Ascending aorta (tissue), 2 donors: ENCODE data around the gene EVC. TPM values are rescaled to one million over a fixed set of nuclear protein-coding genes. Genes with fewer than 3 reads are reported as not detected.

Experiments
- DNase-seq, 2 donors: peaks; one replicate each; pipeline ENCODE4 v3.0.0-alpha.2; 2019; ENCODE audit warnings: low spot score in 2 of 2
- H3K27ac ChIP-seq, 2 donors: fragments of 200-600 bp; sonication (generic); one replicate each; pipeline ENCODE4 v1.5.1; 2016 to 2017; ENCODE audit warnings: mild to moderate bottlenecking in 1 of 2
- H3K27me3 ChIP-seq: fragments of 200-600 bp; sonication (generic); one replicate; pipeline ENCODE4 v1.5.1; 2017
- H3K36me3 ChIP-seq, 2 donors: fragments of 200-600 bp; sonication (generic); one replicate each; pipeline ENCODE4 v1.5.1; 2016
- H3K4me1 ChIP-seq, 2 donors: fragments of 200-600 bp; sonication (generic); one replicate each; pipeline ENCODE4 v1.5.1; 2016 to 2017; ENCODE audit warnings: mild to moderate bottlenecking in 1 of 2
- H3K4me3 ChIP-seq, 2 donors: fragments of 200-600 bp; sonication (generic); one replicate each; pipeline ENCODE4 v1.5.1; 2016 to 2017; ENCODE audit warnings: mild to moderate bottlenecking in 1 of 2
- H3K9me3 ChIP-seq, 2 donors: fragments of 200-600 bp; sonication (generic); one replicate each; pipeline ENCODE4 v1.5.1; 2016
- intact Hi-C: fragments of 100-400 bp; cut with DNase I; formaldehyde crosslinking; loops from one replicate; pipeline ENCODE4 v1.15.1; 2023
- total RNA-seq: library from RNA; depleted of rRNA; stranded (reverse); fragments of >200 nt; gene quantifications from one replicate; pipeline ENCODE4 v1.1.0, GENCODE V29; 2016
- TF ChIP-seq, protein P1 (sequence below), 3 experiments: fragments of 200-600 bp in 2 of 3; fragments of 450-650 bp in 1 of 3; sonication (generic) in 2 of 3; IDR thresholded peaks; one replicate each; pipeline ENCODE4 v1.5.1; 2016 to 2019; ENCODE audit warnings: antibody characterized with exemption in 3 of 3, mild to moderate bottlenecking in 1 of 3, moderate library complexity in 1 of 3

The EVC gene
- total RNA-seq, 1 donor from 2014 or later, result 39.3 TPM

DNA sequence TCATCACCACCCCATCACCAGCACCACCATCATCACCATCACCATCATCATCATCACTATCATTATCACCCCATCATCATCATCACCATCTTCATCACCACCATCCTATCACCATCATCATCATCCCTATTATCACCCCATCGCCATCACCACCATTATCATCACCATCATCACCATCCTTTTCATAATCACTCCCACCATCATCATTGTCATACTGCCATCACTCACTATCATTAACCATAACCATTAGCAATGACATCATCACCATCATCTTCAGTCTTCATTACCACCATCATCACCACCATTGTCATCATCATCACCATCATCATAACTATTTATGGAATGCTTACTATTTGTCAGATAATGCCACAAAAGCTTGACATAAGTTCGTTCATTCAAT, 146.2 kb downstream of the EVC start:
- Histone ChIP-seq H3K27ac (no peak overlapping the region), H3K36me3 (no peaks in the 10 kb centered on the region), H3K4me1 (no peaks in the 10 kb centered on the region), H3K4me3 (no peak overlapping the region), H3K27me3 (no peaks in the 10 kb centered on the region), H3K9me3 (no peaks in the 10 kb centered on the region)
- TF ChIP-seq, protein P1, sequence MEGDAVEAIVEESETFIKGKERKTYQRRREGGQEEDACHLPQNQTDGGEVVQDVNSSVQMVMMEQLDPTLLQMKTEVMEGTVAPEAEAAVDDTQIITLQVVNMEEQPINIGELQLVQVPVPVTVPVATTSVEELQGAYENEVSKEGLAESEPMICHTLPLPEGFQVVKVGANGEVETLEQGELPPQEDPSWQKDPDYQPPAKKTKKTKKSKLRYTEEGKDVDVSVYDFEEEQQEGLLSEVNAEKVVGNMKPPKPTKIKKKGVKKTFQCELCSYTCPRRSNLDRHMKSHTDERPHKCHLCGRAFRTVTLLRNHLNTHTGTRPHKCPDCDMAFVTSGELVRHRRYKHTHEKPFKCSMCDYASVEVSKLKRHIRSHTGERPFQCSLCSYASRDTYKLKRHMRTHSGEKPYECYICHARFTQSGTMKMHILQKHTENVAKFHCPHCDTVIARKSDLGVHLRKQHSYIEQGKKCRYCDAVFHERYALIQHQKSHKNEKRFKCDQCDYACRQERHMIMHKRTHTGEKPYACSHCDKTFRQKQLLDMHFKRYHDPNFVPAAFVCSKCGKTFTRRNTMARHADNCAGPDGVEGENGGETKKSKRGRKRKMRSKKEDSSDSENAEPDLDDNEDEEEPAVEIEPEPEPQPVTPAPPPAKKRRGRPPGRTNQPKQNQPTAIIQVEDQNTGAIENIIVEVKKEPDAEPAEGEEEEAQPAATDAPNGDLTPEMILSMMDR (IDR thresholded peaks at IDR 0.05), result no peak
- intact Hi-C loops, result no loop called here
- DNase-seq, result no peak

DNA sequence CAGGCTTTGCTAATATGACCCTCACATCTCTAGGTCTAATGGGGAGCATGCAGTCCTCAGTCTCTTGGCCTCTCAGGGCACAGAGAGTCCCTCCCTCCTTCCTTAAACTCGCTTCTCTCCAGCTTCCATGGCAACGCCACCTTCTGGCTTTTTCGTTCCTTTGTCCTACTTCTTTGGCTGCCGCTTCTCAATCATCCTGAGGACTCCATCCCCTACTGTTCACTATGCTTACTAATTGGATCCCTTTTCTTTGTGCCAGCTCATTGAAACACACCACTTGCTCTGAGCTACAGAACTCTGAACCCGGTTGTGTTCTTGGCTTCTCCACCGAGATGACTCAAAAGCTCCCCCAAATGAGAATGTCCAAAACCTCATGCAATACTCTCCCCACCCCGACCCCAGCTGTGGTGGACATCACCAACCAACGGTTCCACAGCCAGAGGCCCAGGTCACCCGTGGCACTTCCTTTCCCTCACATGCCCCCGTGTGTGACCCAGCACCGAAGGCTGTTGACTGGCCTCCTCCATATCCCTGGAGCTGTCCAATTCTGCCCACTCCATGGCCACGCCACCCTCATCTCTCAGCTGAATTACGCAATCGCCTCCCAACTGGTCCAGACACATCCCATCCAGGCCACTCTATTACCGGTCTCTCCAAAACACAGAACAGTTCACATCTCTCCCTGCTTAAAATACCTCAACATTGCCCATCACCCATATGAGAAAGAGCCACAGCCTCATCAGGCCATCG, 147.2 kb downstream of the EVC start:
- Histone ChIP-seq H3K27ac (no peak overlapping the region), H3K4me1 (no peaks in the 10 kb centered on the region), H3K27me3 (no peaks in the 10 kb centered on the region), H3K36me3 (no peaks in the 10 kb centered on the region), H3K4me3 (no peak overlapping the region), H3K9me3 (no peaks in the 10 kb centered on the region)
- TF ChIP-seq, protein P1 (IDR thresholded peaks at IDR 0.05), result no peak
- intact Hi-C loops, result no loop called here
- no peak for DNase-seq

DNA sequence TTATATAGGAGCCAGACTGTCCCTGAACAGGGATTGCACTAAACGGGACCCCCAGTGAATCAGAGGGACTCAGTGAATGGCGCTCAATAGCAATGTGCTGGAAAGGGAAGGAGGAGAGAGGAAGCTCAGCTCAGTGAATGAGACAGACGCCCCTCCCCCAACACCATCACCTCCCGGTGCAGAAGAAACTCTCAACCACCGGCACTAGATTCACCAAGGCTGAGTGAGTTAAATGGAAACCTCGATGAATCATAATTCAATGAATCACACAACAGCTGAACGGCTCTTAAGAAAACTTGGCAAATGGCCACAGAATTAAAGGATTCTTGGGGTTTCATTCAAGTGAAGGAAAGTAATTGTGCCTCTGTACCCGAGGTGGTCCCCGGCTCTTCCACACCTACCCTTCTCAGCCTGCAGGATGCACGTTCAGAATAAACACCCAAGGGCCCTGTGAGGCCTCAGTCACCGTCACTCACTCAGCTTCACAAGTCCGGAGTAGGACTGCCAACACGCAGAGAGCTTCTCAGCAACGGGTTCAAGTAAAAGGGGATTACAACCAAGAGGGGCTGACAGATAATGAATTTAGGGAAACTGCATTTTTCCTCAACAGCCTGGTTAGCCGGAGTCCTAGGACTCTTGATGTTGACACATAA, 152.6 kb downstream of the EVC start:
- intact Hi-C loops, result no loop called here
- DNase-seq, result no peak
- TF ChIP-seq, protein P1 (IDR thresholded peaks at IDR 0.05), result no peak

More for the DNA sequence above, 152.6 kb downstream of the EVC start:
- Histone ChIP-seq H3K27me3 (no peaks in the 10 kb centered on the region), H3K4me1 (no peaks in the 10 kb centered on the region), H3K4me3 (no peak overlapping the region), H3K9me3 (no peaks in the 10 kb centered on the region), H3K27ac (no peak overlapping the region), H3K36me3 (no peaks in the 10 kb centered on the region)

Other genes starting within 250 kb of the EVC start
- 5.7 TPM for gene EVC2, start 2.6 kb upstream of the EVC start, total RNA-seq
- 1.9 TPM for gene CRMP1, start 181.9 kb downstream of the EVC start, total RNA-seq